IMR-90 (cell line): Measurements from ENCODE around the gene PLXNC1.

Source experiments
- BHLHE40 ChIP-seq: fragments of 150-350 bp; IDR thresholded peaks from 2 replicates; pipeline ENCODE4 v1.6.1; 2016; ENCODE audit warnings: mild to moderate bottlenecking, low read depth, low read length
- CTCF ChIP-seq: conservative IDR thresholded peaks from 2 replicates; pipeline ENCODE4 v1.5.1; 2012; ENCODE audit warnings: mild to moderate bottlenecking, low read depth, low read length, improper control_type of control experiment
- MAFK ChIP-seq: IDR thresholded peaks from 2 replicates; pipeline ENCODE4 v1.6.1; 2012; ENCODE audit warnings: low read depth, low read length, improper control_type of control experiment
- POLR2A ChIP-seq: IDR thresholded peaks from 2 replicates; pipeline ENCODE4 v1.6.1; 2012; ENCODE audit warnings: mild to moderate bottlenecking, low read depth, low read length
- RAD21 ChIP-seq: IDR thresholded peaks from 2 replicates; pipeline ENCODE4 v1.6.1; 2012; ENCODE audit warnings: low read length, improper control_type of control experiment
- RFX5 ChIP-seq: IDR thresholded peaks from 2 replicates; pipeline ENCODE4 v1.8.0; 2012; ENCODE audit warnings: low read depth, mild to moderate bottlenecking, low read length, moderate library complexity
- USF2 ChIP-seq: fragments of 150-350 bp; IDR thresholded peaks from 2 replicates; pipeline ENCODE4 v1.6.1; 2017; ENCODE audit warnings: mild to moderate bottlenecking, antibody characterized with exemption, low read length, low read depth

DNA sequence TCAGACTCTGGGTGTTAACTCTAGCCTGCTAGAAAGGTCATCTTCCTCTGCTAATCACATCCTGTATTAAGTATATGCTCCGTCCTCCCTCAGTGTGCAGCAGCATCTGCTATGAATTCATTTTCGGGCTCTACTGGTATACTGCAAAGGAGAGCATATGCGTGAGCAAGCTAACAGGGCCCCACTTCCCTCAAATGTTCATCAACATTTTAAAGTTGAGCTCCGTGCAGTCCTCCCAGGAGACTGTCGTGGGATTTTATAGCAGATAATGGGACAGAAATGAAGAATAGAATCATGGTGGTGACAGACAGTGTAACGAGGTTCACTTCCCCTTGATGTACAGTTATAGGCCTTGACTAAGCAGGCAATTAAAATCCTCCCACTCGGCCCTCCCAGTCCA, 131.7 kb downstream of the PLXNC1 start:
- TF ChIP-seq BHLHE40: no peak
- no peak for TF ChIP-seq USF2
- TF ChIP-seq CTCF: no peak
- TF ChIP-seq MAFK: no peak
- no peak for TF ChIP-seq POLR2A
- no peak for TF ChIP-seq RAD21
- no peak for TF ChIP-seq RFX5
